Stimulated activated CD8-positive, alpha-beta memory T cell treated with anti-CD3 and anti-CD28 coated beads, Interleukin-7, amount 100 ng/mL, for 4 hours (primary cell): ENCODE measurements around the gene HSPA12A.

Experiments
- DNase-seq, 2 donors: peaks; one replicate each; pipeline ENCODE4 v3.0.0-alpha.2; 2020; ENCODE audit warnings: low read depth in 2 of 2

Gene HSPA12A, protein sequence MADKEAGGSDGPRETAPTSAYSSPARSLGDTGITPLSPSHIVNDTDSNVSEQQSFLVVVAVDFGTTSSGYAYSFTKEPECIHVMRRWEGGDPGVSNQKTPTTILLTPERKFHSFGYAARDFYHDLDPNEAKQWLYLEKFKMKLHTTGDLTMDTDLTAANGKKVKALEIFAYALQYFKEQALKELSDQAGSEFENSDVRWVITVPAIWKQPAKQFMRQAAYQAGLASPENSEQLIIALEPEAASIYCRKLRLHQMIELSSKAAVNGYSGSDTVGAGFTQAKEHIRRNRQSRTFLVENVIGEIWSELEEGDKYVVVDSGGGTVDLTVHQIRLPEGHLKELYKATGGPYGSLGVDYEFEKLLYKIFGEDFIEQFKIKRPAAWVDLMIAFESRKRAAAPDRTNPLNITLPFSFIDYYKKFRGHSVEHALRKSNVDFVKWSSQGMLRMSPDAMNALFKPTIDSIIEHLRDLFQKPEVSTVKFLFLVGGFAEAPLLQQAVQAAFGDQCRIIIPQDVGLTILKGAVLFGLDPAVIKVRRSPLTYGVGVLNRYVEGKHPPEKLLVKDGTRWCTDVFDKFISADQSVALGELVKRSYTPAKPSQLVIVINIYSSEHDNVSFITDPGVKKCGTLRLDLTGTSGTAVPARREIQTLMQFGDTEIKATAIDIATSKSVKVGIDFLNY

DNA sequence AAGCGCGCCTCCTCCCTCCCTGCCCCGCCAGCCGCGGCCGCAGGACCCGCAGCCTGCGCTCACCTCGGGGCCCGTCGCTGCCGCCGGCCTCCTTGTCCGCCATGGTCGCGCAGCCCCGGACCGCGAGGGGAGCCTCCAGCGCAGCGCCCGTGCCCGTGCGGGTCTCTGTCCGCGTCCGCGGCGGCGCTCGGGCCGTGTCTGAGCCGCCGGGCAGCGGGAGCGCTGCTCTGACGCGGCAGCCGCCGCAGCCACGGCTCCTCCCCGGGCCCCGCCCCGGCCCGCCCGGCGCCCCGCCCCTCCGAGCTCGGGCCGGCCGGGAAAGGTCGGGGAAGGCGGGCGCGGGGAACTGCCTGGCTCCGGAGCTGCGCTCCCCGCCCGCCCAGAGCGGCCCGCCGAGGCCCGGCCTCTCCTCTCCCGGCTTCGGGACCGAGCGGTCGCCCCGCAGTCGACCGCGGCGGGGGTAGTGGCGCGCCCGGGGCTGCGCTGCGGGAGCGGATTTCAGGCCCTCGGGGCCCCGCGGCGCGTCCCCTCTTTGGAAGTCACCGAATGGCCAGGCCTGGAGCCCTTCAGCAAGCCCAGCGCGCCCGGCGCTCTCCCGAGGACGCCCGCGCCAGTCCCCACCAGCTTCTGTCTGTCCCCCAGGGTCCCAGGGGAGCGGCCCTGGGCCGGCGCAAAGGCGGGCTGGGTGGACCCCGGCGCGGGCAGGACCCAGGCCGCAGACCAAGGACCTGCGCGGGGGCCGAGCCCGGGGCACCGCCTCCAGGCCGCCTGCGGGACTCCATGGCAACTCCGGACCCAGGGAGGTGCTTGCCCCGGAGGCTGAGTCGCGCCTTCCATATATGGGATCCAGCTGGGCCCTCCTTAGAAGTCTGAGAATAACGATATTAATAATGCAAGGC, at the start of gene HSPA12A:
TSS of gene HSPA12A (minus strand) at position 200 of the 899 bp plus-strand sequence. CDS start at position 103, 97 bp downstream.
- DNase-seq, result peak in 1 of 2 donors; percentile 24

DNA sequence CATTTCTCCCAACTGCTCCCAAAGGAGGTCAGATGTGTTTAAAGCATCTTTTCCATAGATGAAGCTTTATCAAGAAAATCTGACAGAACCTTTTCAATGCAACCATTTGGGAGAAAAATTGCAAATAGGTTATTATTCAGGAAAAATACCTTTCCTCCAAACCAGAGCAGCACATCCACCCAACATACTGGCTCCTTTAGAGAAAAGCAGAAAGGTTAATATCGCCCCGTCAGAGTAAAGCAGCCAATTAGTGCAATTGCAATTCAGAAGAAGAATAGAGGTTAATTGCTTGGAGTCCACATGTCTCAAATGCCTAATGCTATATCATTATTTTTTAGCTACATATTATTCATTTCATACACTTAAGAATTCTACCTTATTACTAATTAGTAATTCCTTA, 48.9 kb upstream of the HSPA12A start:
- no peak for DNase-seq

DNA sequence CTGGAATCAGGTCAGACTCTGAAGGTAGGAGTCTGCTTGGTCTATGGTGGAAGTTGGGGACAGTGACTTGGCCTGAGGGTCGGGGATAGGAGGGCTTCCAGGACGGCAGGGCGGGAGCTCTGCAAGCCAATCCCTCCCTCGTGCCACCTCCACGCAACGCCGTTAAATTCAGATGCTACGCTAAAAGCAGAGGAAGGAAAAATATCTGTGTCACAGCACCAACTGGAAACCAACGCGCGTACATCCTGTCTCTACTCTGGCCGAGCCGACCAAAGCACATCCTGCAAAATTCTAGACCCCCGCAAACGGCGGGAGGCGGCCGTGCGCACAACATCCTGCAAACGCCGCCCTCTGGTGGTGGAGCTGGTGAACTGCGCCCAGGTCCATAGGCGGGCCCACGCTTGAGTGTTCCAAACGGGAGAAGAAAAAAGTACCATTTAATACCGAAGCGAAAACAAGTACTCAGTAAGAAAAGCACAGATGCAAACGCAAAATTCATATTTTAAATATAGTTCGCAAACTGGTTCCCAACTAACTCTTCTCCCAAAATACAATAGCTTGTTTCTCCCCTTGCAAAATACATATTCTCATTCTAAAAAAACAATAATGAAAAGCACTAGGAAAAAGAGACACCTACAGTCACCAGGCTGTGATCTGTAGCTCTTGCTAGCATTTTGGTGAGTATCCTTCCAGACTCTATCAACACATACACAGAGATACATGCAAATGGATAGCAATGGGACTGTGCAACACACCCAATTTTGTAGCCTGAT, 45.7 kb upstream of the HSPA12A start:
- peak; percentile 38 to 54 for DNase-seq

- no peak for DNase-seq
These were observed 44.8 kb upstream of the HSPA12A start for GRCh38 chr10:116787053-116787659.

DNA sequence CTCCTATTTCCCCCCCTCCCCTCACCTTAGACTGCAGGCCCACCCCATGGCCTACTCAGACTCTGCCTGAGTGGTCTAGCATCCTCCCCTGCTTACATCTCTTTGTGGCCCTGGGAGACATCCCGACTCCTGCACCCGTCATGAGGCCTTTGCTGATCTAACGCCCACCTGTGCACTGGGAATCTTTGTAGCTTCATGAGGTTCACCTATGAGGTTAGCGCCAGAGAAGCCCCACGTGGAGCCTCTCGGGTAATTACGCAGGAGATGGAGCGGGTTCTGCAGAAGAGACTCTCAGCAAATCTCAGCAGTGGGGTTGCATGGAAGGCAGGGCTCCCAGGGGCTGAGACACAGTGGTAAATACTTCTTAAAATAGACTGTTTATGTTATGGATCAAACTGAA, 43.5 kb upstream of the HSPA12A start:
- no peak for DNase-seq

DNA sequence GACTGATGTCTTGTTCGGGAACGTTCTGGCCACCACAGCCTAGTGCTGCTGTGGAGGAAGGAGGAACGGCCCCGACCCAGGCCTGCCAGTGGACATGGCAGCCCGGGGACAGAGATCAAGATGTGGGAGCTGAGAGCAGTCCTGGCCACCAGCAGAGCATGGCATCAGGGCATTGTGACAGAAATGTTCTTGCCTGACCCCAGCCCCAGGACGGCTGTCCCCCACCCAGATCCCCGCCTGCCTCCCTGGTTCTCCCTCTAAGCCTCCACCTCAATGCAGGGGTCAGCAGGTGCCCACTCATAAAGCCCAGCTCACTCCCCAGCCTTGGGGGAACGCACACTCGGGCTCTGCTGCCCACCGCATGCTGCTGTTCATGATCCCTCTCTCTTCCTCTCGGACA, 42.9 kb upstream of the HSPA12A start:
- no peak for DNase-seq

- DNase-seq, result no peak
These were observed 42.3 kb upstream of the HSPA12A start for GRCh38 chr10:116784651-116785050.

DNA sequence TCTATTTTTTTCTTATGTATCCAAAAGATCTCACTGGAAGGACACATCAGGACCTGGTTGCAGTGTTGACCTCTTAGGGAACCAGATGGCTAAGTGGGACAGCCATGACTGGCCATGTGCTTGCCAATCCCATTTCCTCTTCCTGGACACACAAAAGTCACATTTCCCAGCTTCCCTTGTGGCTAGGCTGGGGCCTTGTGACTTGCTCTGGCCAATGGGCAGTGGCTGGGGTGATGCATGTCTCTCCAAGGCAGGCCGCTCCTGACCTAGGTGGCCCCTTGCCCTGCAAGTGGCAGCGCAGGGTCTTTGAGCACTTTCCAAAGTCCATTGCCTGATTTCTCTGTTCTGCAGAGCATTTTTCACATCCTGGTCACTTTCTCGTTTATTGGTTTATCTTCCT, 41.7 kb upstream of the HSPA12A start:
- DNase-seq, result no peak

GRCh38 chr10:116783011-116783655, 40.8 kb upstream of the HSPA12A start:
- DNase-seq, result no peak

GRCh38 chr10:116781370-116781884, 39.1 kb upstream of the HSPA12A start:
- DNase-seq, result no peak

GRCh38 chr10:116780691-116781205, 38.4 kb upstream of the HSPA12A start:
- DNase-seq, result no peak

GRCh38 chr10:116779076-116779687, 36.8 kb upstream of the HSPA12A start:
- no peak for DNase-seq

- no peak for DNase-seq
These were observed 34.6 kb upstream of the HSPA12A start for GRCh38 chr10:116777006-116777405.

- DNase-seq, result no peak
These were observed 33.4 kb upstream of the HSPA12A start for GRCh38 chr10:116775488-116776400.

GRCh38 chr10:116774728-116775151, 32.4 kb upstream of the HSPA12A start:
- DNase-seq, result no peak

DNA sequence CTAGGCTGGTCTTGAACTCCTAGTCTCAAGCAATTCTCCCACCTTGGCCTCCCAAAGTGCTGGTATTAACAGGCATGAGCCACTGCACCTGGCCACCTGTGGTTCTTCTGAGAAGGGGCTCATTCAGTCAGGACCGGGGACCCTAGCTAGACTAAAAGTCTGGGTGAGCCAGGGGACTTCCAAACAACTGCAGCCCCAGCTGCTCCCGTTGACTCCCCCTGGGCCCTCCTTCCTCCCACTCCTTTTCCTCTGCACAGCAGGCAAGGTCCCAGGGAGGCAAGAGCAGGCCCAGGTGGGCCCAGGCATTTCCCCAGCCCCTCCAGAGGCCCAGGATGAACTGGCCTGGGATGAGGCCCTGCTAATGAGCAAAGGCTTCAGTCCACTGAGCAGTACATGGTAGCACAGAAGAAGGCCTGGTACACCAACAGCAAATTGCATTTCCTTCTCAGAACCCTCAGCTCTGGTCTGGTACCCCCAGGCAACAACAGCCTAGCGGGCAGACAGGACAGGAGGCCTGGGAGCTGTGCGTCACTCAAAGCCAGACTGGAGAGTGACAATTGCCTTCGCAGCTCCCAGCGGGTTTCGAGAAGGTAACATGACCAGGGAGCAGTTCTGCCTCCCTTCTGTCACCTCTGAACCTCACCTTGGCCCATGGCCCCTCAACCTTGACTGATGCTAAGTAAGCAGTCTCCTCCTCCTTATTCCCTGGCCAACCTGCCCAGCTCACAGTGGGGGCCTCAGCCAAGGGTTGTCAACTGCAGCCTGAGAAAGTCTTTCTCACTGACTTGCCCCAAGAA, 30.7 kb upstream of the HSPA12A start:
- no peak for DNase-seq

DNA sequence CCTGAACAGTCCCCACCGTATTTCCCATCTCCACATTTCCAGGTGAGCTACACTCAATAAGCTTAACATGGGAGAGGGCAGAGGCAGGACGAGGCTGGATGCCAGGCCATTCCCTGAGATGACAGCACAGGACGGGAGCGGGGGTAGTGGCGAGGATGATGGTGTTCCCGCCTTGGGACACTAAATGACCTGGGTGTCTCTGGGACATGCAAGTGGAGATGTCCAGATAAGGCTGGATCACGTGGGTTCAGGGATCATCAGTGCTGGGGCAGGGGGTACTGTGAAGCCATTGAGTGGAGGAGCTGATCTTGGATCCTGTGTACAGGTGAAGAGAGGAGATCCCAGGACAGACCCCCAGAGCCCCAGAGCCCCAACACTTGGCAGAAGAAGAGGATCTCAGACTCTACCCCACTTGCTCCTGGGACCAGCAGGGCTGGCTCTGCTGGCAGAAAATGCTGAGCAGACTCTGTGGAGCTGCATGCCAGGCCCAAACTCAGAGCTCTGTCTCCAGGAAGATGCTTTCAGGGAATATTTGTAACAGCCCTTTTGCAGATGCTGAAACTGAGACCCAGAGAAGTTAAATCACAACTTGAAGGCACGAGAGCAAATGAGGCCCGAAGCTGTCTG, 29.7 kb upstream of the HSPA12A start:
- no peak for DNase-seq
